C1 segment of cervical spinal cord (tissue), 14 donors: ENCODE results near the gene HS1BP3.

Experiments used
- DNase-seq, 14 donors: peaks; one replicate each; lab custom pipeline; 2025; lab: John Stamatoyannopoulos, UW

HS1BP3 gene

GRCh38 chr2:20674974-20675679 is 24.2 kb upstream of the HS1BP3 start:
- DNase-seq, result no peak

GRCh38 chr2:20674309-20674965 is 23.5 kb upstream of the HS1BP3 start:
- no peak for DNase-seq

GRCh38 chr2:20673686-20674308 is 22.9 kb upstream of the HS1BP3 start:
- DNase-seq, result no peak

GRCh38 chr2:20672201-20672951 is 21.5 kb upstream of the HS1BP3 start:
- DNase-seq, result no peak

- DNase-seq, result no peak
These were observed 20.8 kb upstream of the HS1BP3 start for GRCh38 chr2:20671736-20672080.

GRCh38 chr2:20671036-20671735 is 20.3 kb upstream of the HS1BP3 start:
- no peak for DNase-seq

GRCh38 chr2:20670315-20671035 is 19.6 kb upstream of the HS1BP3 start:
- no peak for DNase-seq

GRCh38 chr2:20669562-20670314 is 18.8 kb upstream of the HS1BP3 start:
- DNase-seq, result no peak

GRCh38 chr2:20668871-20669475 is 18.1 kb upstream of the HS1BP3 start:
- no peak for DNase-seq

- no peak for DNase-seq
These were observed 17.6 kb upstream of the HS1BP3 start for GRCh38 chr2:20668451-20668850.

- DNase-seq, result no peak
These were observed 16.9 kb upstream of the HS1BP3 start for GRCh38 chr2:20667531-20668401.

- no peak for DNase-seq
These were observed 16.2 kb upstream of the HS1BP3 start for GRCh38 chr2:20667151-20667530.

- no peak for DNase-seq
These were observed 15.6 kb upstream of the HS1BP3 start, which contains the start of gene GDF7 for GRCh38 chr2:20666304-20667150. Gene GDF7 (plus strand): TSS chr2:20667144. CDS start chr2:20667240, 96 bp downstream.

- DNase-seq, result no peak
These were observed 15.1 kb upstream of the HS1BP3 start for GRCh38 chr2:20666005-20666303.

GRCh38 chr2:20665243-20666004 is 14.5 kb upstream of the HS1BP3 start:
- DNase-seq, result no peak

GRCh38 chr2:20664431-20665242 is 13.7 kb upstream of the HS1BP3 start:
- DNase-seq, result no peak

- DNase-seq, result no peak
These were observed 13.1 kb upstream of the HS1BP3 start for GRCh38 chr2:20664071-20664390.
